ENCODE data around the gene ILKAP.
"Not testable (repeated sequence)": the region's sequence is repeated elsewhere in the genome, so short reads cannot be mapped to it uniquely, and the experiment has no call there.

ILKAP gene

DNA sequence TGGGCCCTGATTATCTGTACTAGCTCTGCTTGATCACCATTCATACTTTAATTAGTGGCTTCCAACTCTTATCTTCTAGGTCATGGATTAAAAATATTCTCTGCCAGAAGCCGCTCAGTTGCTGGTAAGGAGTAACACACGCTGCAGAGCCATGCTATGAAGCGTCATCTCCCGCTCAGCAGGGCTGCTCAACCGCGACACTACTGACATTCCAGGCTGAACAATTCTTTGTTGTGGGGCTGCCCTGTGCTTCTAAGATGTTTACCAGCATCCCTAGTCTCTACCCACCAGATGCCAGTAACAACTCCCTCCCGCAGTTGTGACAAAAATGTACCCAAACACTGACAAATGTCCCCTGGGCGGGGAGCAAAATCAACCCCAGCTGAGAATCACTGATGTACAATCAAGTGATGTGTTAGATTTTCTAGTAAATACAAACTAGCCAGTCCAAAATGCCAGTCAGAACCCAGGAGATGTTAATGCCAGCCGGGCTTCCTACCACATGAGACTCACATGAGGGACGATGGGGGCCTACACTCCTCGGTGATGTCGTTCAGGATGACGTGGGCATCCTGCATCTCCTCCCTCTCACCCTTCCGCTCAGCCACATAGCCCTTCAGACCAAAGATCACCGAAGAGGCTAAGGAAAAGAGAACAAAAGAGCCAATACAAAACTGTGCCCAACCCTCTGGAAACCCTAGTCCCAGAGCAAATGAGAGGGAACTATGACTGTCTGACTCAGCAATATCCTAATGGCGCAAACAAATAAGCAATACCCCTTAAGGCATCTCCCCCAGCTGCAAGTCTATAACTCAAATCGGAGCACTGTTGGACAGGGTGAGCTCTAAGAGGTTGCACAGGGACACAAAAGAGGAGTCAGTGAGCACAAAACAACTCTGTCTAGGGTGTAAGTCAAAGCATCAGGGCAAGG is 15.6 kb downstream of the ILKAP start:
- DNase-seq: no peak

DNA sequence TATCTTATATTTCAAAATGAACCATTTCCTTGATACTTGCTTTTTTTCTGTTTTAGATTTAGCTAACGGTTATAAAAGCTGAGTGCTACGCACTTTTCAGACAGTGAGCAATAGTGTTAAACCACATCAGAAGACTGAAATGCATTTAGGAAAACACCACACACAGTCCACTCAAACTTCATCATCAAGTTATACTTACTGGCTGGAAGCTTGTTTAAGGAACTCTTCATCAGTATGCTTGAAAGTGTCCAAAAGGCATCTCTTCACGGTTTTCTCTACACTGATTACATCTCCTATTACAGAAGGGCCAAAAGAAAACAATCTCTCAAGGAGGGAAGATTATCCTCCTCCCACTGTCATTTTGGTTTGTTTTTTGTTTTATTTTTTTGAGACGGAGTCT is 19.7 kb downstream of the ILKAP start:
- DNase-seq: no peak

DNA sequence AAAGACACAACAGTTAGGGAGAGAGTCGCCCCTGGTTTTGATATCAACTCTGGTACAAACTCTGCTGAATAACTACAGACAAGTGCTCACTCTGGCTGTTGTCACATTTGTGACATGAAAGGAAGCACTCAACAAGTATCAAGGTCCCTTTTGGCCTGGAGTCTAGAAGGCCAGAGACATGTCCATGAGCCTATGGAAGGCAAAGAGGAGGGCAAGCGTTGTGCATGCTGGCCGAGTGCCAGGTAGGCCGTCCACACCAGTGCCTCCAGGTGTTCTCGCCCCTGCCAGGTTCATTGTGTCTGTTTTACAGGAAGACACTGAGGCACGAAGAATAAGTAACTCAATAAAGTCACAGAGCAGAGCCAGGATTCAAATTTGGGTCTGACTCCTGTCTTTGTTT is 21.1 kb downstream of the ILKAP start:
- no peak for DNase-seq

DNA sequence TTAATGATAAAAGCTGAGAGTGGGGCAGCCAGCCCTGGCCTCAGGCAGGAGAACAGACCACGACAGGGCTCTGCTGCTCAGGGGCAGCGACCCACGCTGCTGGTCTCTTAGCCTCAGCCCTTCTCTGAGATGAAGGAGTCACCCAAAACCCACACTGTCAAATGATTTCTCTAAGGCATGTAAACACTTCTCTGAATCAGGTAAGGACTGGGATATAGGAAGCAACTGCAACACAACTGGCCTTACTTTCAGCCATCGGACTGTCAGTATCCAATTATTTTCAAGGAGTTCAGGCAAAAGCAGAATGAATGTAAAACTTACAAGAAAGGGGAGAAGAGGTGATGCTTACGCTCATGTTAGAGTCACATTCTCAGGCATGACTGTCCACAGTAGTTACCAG is 22.9 kb downstream of the ILKAP start:
- DNase-seq: no peak

DNA sequence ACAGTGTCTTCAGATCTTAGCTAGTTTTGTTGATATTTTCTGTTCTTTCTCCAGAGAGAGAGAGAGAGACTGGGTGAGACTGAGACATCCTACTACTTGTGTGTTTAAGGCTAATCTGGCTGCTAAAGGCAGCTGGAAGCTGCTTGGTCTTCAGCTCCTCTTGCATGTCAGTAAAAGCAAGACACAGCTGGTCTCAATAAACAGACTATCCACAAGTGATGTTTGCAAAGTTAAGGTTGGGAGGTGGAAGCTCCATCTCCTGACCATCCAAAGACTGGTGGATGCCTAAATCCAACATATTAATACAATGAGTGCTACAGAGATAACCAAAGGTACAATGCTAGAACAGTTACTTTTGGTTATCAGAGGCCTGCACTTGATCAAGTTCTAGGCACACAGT is 26.9 kb downstream of the ILKAP start:
- DNase-seq: no peak

DNA sequence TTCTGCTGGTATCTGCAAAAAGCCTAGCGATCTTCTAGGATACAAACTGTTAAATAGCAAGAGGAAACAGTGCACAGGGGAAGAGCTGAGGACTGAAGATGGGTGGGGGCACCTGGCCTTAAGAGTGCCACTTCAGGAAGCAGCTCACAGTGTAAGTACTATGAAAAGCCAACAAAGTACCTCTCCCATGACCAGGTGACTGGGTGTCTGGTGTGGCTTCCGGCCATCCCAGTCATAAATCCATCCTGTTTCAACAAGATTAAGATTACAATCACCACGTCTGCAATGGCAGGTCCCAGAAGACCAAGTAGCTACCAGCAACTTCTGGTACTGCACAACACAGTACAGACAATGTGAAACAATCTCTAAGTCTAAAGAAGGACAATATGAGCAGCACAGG is 28.8 kb downstream of the ILKAP start:
- DNase-seq: no peak

DNA sequence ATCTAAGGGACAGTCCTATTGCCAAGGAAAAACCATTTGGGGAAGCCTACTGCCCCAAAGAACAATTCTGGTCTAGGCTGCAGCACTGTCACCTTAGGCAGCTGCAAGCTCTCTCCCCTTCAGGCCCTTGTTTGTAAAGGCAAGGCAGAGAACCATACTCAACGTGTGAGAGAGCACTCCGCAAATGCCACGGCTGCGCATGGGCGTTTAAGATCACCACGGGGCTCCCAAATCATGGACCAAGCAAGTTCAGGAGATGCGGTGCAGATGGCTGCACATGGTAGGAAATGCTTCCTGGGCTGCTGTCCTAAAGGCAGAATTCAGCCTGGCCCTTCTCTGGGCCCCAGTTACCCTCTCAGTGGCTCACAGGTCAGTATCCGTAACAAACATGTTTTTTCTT is 29.2 kb downstream of the ILKAP start:
- no peak for DNase-seq

DNA sequence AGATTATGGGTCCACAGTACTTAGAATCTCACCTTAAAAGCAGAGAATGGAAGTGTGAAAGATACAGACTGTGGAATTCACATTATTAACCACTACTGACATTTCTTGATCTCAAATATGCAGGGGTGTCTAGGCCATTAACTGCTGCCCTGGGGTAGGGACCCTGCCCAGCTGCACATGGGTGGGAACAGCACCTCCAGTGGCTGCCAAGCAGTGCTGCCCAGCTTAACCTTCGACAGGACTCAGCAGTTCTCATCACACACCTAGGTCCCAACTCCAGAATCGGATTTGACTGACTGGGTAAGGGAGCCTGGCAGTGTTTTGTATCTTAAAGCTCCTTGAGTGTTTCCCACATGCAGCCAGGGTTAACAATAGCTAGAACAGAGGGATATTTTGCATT is 29.8 kb downstream of the ILKAP start:
- no peak for DNase-seq

DNA sequence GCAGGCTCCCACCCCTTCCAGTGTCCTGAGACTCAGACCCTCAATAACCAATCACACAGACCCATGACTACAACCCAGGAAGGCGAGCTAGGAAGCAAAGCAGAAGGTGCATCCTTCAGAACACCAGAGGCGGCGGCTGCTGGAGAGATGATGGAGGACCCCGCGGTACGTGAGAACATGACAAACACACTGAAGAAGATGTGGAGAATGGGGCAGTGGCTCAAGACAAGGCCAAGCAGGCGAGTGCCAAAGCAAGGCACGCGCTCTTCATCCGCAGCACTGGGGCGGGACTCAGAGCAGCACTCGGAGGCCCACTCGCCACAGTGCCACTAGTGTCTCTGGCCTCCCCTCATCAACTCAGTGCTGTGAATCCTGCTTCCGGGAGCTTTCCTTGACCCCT is 31.1 kb downstream of the ILKAP start:
- DNase-seq: no peak

DNA sequence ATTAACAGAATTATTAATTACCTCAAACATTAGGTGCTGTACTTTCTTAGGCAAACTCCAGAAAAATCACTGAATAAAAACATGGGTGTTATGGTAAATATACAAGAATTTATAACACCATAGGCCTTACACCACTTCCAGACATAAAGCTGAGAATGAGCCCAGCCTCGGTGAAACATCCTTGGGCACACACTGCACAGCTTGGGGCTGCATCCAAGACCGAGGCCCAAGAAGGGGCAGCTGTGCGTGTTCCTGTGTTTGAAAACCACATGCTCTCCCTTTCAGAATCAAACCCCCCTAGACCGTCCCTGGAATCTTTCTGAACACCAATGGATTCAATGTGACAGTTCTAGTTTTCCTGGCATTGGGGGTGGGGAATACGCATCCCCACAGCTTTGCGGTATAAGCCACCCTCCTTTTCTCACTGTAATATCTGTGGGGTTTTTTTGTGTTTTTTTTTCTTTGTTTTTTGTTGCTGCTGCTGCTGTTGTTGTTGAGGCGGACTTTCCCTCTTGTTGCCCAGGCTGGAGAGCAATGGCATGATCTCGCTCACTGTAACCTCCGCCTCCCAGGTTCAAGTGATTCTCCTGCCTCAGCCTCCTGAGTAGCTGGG is 31.8 kb downstream of the ILKAP start:
- no peak for DNase-seq

DNA sequence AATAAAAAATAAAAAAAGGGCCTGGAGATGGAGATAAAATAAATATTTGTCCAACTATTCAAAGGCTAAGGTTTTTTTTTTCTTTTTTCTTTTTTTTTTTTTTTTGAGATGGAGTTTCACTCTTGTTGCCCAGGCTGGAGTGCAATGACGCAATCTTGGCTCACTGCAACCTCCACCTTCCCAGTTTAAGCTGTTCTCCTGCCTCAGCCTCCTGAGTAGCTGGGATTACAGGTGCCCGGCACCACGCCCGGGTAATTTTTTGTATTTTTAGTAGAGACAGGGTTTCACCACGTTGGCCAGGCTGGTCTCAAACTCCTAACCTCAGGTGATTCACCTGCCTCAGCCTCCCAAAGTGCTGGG is 32.4 kb downstream of the ILKAP start:
- DNase-seq: not testable (repeated sequence)

DNA sequence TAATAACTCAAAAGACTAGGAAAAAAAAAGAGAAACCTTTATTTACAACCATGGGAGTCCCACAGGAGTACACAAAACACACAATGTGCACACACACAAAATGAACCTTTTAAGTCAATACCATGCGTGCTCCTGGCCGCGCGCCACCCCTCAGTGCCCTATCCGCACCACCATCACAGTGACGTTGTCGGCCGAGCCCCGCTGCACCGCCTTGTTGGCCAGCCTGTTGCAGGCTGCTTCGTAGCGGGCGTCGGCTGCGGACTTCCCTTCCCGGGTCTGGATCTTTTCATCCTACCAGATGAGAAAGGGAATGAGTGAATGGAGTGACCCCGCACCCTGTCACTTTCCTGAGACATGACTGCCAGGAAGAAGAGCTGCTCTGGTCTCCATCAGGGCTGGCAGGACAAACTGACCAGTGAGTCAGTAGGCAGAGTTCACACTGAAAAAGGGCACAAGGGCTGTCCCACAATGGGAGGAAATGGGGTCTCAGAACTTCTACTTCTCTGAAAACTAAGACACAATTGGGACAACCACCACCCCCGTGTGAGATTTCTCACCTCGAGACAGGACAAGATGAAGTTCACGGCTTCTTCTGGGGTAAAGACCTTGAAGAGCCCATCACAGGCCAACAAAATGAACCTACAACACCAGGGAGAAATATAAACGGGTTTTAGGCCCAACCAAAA is 33.0 kb downstream of the ILKAP start:
- DNase-seq: no peak

DNA sequence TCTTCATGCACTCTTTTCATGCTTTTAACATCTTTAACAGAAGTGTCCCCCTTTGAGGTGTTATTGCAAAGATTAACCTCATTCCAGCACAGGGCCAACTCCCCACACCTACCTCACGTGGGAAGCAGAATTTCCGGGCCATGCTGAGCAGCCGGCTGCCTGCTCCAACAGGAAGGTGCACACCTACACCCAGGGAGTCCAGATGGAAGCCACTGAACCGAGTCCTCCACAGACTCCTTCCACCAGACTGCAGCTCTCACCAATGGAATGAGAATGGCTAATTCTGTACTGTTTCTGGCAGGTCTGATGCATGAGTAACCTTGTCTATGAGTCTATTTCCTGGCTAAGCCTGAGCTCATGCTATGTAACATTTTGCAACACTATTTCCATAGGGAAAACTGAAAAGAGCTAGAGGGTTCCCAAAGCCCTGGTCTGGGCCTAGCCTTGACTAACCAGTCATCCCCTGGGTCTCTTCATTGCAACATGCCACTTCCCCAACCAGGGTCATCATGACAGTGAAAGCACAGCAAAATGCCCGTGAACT is 33.7 kb downstream of the ILKAP start:
- no peak for DNase-seq

DNA sequence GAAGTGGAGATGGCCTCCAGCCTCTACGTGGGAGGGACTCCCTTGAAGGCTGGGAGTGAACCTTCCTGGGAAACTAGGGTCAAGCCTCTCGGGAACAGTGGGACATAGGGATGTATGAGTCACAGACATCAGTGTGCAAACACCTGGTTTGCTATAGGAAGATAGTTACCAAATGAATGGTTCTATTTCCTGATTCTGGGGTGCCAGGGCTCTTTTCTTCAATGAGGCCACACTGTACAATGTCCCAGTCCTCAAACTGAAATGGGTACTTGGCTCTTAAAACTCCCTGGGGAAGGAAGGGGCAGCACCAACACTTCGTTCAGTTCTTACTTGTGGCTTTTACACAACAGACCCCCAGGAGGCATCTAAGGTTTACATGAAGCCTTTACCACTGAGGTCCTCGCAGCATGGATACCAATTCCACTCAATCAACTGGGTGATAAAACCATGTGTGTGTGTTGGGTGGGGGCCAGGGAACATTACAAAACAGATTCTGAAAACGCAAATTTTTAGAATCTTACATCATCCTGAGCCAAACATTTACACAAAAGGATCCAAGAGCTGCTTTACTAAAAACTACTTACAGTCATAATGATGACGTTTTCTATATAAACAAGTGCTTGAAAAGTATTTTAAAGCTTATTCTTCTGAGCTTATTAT is 34.3 kb downstream of the ILKAP start:
- no peak for DNase-seq

DNA sequence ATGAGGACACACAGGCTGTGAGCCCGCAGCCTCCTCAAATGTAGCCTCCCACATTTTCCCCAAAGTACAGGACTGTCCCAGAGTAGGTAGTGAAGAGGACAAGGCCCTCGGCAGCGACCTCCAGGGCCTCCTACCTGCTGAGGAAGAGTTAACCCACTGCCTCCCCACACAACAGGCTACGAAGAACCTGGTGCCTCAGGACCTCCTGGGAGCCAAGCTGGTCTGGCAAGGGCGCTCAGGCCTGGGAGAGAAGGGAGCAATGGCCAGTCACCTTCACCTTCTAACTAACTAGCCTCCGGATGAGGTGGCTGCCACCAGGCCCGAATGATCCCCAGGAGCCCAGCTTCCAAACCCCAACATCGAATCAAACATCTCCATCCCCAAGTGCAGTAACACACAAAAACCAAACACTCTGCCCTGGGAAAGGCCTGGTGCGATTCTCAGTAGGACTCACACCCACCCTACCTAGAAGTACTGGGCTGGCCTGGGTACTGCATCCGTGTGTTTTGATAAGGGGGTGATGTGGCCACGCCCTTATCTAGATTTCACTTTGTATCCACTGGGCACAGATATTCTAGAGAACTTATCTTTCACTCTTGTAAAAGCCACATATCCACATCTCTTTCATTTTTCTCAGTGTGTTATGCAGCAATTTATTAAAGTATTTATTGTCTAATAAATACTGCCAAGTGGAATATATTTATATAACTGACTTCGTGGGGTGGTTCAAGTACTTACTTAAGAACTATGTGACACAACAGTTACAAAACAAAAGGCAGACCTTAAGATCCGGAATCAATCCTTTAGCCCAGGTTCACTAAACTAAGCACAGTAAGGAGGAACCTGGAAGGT is 35.1 kb downstream of the ILKAP start:
- DNase-seq: no peak

DNA sequence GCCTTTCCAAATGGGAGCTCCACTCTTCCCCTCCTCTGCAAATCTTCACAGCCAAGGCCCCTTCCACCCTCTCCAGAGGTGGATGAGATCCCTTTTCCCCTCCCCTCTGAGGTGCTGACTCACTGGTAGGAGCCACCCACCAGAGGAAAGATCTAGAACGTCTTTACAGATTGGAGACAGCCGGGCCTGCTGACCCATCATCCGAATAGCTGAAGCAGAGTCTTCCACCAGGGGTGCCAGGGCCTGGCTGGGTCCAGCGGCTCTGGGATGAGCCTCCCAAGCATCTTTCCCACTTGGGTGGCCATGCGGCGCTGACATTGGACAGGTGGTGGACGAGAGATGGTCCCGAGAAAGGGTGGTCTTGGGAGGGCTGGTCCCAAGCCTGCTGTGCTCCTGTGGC is 35.7 kb downstream of the ILKAP start:
- no peak for DNase-seq

DNA sequence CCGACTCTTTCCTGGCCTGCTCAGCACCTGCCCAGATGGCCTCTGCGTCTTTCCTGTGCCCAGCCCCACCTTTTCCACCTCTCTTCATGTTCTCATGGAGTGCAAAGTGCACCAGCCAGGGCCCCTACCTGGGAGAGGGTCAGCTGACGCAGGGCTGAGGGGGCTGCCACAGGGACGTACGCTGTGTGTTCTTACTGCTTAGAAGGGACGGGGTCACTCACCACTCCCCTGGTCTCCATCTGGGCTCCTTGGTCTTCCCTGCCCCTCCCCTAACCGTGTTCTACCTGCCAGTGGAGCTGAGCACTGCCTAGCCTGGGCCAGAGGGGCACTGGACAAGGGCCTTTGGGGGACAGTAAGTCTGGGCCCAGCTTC is 36.2 kb downstream of the ILKAP start:
- DNase-seq: no peak

DNA sequence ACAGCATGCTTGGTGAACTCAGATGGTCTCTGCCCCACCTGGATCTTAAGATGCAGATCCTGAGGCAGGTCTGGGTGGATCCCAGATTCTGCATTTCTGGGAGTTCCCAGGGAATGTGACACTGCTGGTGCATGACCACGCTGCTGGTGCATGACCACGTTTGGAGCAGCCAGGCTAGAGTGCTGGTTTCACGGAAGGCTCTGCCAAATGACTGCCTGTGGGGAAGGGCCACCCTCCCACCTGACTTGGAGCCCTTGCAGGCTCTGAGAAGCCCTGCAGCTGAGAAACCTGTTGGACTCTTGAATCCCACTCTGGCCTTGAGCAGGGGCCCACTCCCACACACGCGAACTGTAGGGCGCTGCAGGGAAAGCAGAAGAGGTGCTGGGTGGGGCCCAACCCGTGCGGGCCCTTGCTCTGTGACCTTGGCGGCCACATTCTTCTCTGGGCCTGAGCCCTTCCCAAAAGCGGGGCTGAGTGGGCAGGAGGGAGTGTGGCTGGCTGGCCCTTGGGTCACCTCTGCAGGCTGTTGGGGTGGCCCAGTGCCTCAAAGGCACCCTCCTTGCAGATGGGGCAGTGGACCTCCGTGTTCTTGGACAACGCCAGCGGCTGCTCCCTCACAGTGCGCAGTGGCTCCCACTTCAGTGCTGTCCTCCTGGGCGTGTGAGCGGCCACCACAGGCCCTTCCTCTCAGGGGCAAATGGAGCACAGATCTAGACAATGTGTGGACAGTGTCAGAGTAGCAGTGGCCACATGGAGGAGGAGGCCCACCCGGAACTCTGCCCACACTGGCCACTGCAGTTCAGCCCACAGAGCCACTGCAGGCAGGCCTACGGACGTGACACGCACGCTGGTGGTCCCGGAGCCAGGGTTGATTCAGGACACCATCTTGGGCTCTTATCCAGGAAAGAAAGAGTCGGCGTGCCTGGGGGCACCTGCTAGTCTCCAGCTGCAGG is 36.8 kb downstream of the ILKAP start:
- DNase-seq: no peak

DNA sequence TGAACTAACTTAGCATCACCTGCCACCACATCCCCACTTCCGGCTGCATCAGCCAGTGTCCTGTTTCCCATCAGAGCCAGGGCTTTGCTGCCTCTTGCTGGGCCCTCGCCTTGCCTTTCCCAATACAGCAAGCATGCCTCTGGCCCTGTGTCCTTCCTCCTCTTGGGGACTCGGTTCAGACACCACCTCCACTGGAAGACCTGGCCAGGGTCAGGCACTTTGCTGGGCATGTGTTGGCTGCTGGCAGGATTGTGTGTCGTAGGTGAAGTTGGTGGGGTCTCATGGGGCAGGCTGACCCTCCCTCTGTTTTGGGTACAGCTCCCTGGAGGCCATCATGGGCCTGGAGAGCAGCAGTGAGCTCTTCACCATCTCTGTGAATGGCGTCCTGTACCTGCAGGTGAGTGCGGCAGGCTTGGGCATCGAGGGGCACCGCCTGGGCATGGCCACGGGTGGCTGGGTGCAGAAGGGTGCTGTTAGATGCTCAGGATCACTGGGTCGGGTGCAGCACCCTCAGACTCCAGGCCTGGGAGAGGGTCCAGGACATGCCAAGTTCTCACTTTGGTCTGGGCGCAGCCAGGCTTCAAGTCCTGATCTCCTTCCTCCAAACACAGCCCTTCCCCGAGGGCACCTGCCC is 38.1 kb downstream of the ILKAP start:
- DNase-seq: no peak

DNA sequence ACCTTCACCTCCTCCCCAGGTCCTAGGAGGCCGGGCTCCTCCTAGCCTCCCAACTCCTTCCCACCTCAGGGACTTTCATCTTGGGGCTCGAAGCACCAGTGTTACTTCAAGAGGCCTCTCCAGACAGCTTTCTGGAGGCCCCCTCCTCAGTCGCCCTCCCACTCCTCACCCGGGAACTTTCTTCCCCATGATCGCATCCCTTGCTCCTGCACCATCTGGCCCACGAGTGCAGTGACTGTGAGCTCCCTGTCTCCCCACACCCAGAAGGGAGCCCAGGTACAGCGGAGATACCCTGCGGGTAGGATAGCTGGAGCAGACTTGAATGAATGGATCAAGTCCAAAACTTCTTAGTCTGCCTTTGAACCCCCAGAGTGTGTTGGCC is 38.6 kb downstream of the ILKAP start:
- DNase-seq: no peak

All from activated effector memory CD4-positive, alpha-beta T cell treated with Interleukin-2 at 50 U/mL for 16 hours (primary cell).